H1 (cell line): ENCODE measurements around the gene TWIST2. TPM values are rescaled to one million over a fixed set of nuclear protein-coding genes. Genes with fewer than 3 reads are reported as not detected.

Source experiments
- CTCF ChIA-PET: fragments of 300-600 bp; sonication (Branson Sonifier 250); formaldehyde crosslinking; loops from one replicate; lab custom pipeline; 2021; ENCODE audit not compliant: partially characterized antibody; lab: Charles Lee
- POLR2A ChIA-PET: fragments of 300-600 bp; sonication (Branson Sonifier 250); formaldehyde crosslinking; loops from one replicate; lab custom pipeline; 2021; ENCODE audit warnings: inconsistent platforms; ENCODE audit not compliant: partially characterized antibody; lab: Charles Lee
- DNase-seq, 2 experiments: peaks; one replicate each; pipeline versions ENCODE4 v3.0.0 to v3.0.0-alpha.2; 2010 to 2022; ENCODE audit warnings: low spot score in 2 of 2, low read depth in 1 of 2, mixed read lengths in 1 of 2
- FAIRE-seq: peaks from 2 replicates; lab custom pipeline; 2011; peaks lifted over from hg19 to GRCh38; lab: Jason Lieb, UNC
- H2AFZ ChIP-seq: 2 replicates; pipeline ENCODE4 v1.8.1; 2012; ENCODE audit warnings: low read length, inconsistent platforms
- H2AK5ac ChIP-seq: 2 replicates; pipeline ENCODE4 v1.6.1; 2013; ENCODE audit warnings: low read depth, low read length
- H2BK120ac ChIP-seq: replicated peaks from 2 replicates; pipeline ENCODE3; 2013; ENCODE audit warnings: low read depth, low read length, inconsistent platforms
- H2BK12ac ChIP-seq: 2 replicates; pipeline ENCODE4 v1.6.1; 2013; ENCODE audit warnings: low read depth, low read length
- H2BK15ac ChIP-seq: 2 replicates; pipeline ENCODE4 v1.6.1; 2013; ENCODE audit warnings: low read length
- H2BK20ac ChIP-seq: 2 replicates; pipeline ENCODE4 v1.6.1; 2013; ENCODE audit warnings: low read length
- H2BK5ac ChIP-seq: 2 replicates; pipeline ENCODE4 v1.6.1; 2013; ENCODE audit warnings: low read depth, low read length
- H3K14ac ChIP-seq: 2 replicates; pipeline ENCODE4 v1.6.1; 2013; ENCODE audit warnings: inconsistent platforms; ENCODE audit not compliant: insufficient read length
- H3K18ac ChIP-seq: 2 replicates; pipeline ENCODE4 v1.6.1; 2013; ENCODE audit warnings: low read length; ENCODE audit errors: extremely low read depth
- H3K23ac ChIP-seq: 2 replicates; pipeline ENCODE4 v1.6.1; 2013; ENCODE audit warnings: inconsistent platforms; ENCODE audit not compliant: insufficient read length
- H3K23me2 ChIP-seq: 2 replicates; pipeline ENCODE4 v1.6.1; 2013; ENCODE audit warnings: low read depth, low read length
- H3K27ac ChIP-seq: 2 replicates; pipeline ENCODE4 v1.6.1; 2011; ENCODE audit warnings: low read depth, low read length, inconsistent platforms
- H3K27me3 ChIP-seq, 4 experiments: replicated peaks in 1 of 4; 1 replicate in 1 of 4; 2 replicates in 3 of 4; pipeline versions ENCODE4 v1.6.1 to v1.8.1; 2011 to 2013; ENCODE audit warnings: low read length in 3 of 4, mild to moderate bottlenecking in 3 of 4, inconsistent platforms in 2 of 4, mixed read lengths in 2 of 4, moderate library complexity in 1 of 4; ENCODE audit not compliant: control insufficient read depth in 3 of 4, insufficient read depth in 3 of 4; ENCODE audit errors: extremely low read depth in 1 of 4
- H3K36me3 ChIP-seq, 4 experiments: 2 replicates each; pipeline versions ENCODE4 v1.6.1 to v1.8.1; 2011 to 2013; ENCODE audit warnings: mild to moderate bottlenecking in 4 of 4, low read length in 3 of 4, moderate library complexity in 2 of 4, control low read depth in 1 of 4, inconsistent platforms in 1 of 4; ENCODE audit not compliant: insufficient read depth in 4 of 4, control insufficient read depth in 2 of 4
- H3K4ac ChIP-seq: replicated peaks from 2 replicates; pipeline ENCODE3; 2013; ENCODE audit warnings: low read length, low read depth, mixed read lengths, inconsistent platforms; ENCODE audit not compliant: insufficient read length
- H3K4me1 ChIP-seq, 4 experiments: replicated peaks in 1 of 4; 1 replicate in 1 of 4; 2 replicates in 3 of 4; pipeline versions ENCODE4 v1.6.1 to v1.8.1; 2011 to 2013; ENCODE audit warnings: low read length in 3 of 4, inconsistent platforms in 2 of 4, mixed read lengths in 1 of 4; ENCODE audit not compliant: insufficient read depth in 4 of 4, control insufficient read depth in 3 of 4
- H3K4me2 ChIP-seq, 2 experiments: 2 replicates each; pipeline versions ENCODE4 v1.6.1 to v1.8.1; 2011 to 2013; ENCODE audit warnings: low read depth in 2 of 2, low read length in 2 of 2, control low read depth in 1 of 2, inconsistent platforms in 1 of 2, mild to moderate bottlenecking in 1 of 2; ENCODE audit not compliant: insufficient read depth in 1 of 2
- H3K4me3 ChIP-seq, 4 experiments: fragments of 200-600, 300-600 bp in 1 of 4; sonication (generic), shearing (Covaris generic), sonication (Bioruptor Twin) in 1 of 4; 2 replicates each; pipeline versions ENCODE4 v1.5.1 to v1.8.1; 2011 to 2016; ENCODE audit warnings: low read length in 4 of 4, low read depth in 3 of 4, control low read depth in 2 of 4, inconsistent platforms in 2 of 4, mild to moderate bottlenecking in 2 of 4, mixed read lengths in 1 of 4, moderate library complexity in 1 of 4; ENCODE audit not compliant: insufficient read depth in 2 of 4; ENCODE audit errors: extremely low read depth in 1 of 4
- H3K56ac ChIP-seq: replicated peaks from 2 replicates; pipeline ENCODE3; 2013; ENCODE audit warnings: low read depth, mild to moderate bottlenecking, mixed read lengths, low read length, inconsistent platforms; ENCODE audit not compliant: insufficient read length
- H3K79me1 ChIP-seq: 2 replicates; pipeline ENCODE4 v1.6.1; 2013; ENCODE audit warnings: low read depth, low read length, control low read depth
- H3K79me2 ChIP-seq, 2 experiments: 2 replicates each; pipeline versions ENCODE4 v1.6.1 to v1.8.1; 2012 to 2013; ENCODE audit warnings: low read length in 2 of 2, mild to moderate bottlenecking in 2 of 2, inconsistent platforms in 1 of 2; ENCODE audit not compliant: insufficient read depth in 2 of 2, control insufficient read depth in 1 of 2
- H3K9ac ChIP-seq, 4 experiments: replicated peaks in 1 of 4; 1 replicate in 1 of 4; 2 replicates in 3 of 4; pipeline versions ENCODE4 v1.6.1 to v1.8.1; 2011 to 2013; ENCODE audit warnings: low read depth in 3 of 4, low read length in 3 of 4, control low read depth in 2 of 4, mild to moderate bottlenecking in 2 of 4, moderate library complexity in 2 of 4, inconsistent platforms in 1 of 4; ENCODE audit errors: extremely low read depth in 1 of 4
- H3K9me3 ChIP-seq, 2 experiments: 2 replicates each; pipeline versions ENCODE4 v1.6.1 to v1.8.1; 2012 to 2013; ENCODE audit warnings: mild to moderate bottlenecking in 2 of 2, moderate library complexity in 2 of 2, control low read depth in 1 of 2, inconsistent platforms in 1 of 2, low read depth in 1 of 2, low read length in 1 of 2, mixed read lengths in 1 of 2; ENCODE audit not compliant: insufficient read depth in 2 of 2
- H4K20me1 ChIP-seq, 2 experiments: replicated peaks in 1 of 2; 2 replicates each; pipeline versions ENCODE3 to v1.8.1; 2011 to 2013; ENCODE audit warnings: inconsistent platforms in 2 of 2, low read length in 2 of 2, mild to moderate bottlenecking in 1 of 2; ENCODE audit not compliant: insufficient read depth in 2 of 2, control insufficient read depth in 1 of 2
- H4K5ac ChIP-seq: 2 replicates; pipeline ENCODE4 v1.6.1; 2013; ENCODE audit warnings: low read length, low read depth, mixed read lengths, inconsistent platforms; ENCODE audit not compliant: insufficient read length
- H4K8ac ChIP-seq: 2 replicates; pipeline ENCODE4 v1.8.0; 2013; ENCODE audit warnings: mild to moderate bottlenecking, moderate library complexity, low read length, inconsistent platforms; ENCODE audit not compliant: insufficient read depth; ENCODE audit errors: extremely low read depth
- H4K91ac ChIP-seq: replicated peaks from 2 replicates; pipeline ENCODE3; 2013; ENCODE audit warnings: low read length, mixed read lengths, inconsistent platforms; ENCODE audit not compliant: insufficient read length
- BCL11A ChIP-seq, 2 experiments: IDR thresholded peaks; one replicate each; pipeline ENCODE4 v1.6.1; 2011; ENCODE audit warnings: low read depth in 2 of 2, low read length in 2 of 2, mild to moderate bottlenecking in 2 of 2
- CBX5 ChIP-seq: fragments of 300-800, 300-1000 bp; sonication (generic); IDR thresholded peaks from 2 replicates; pipeline ENCODE4 v1.7.1; 2016; ENCODE audit warnings: antibody characterized with exemption, low read length, low read depth
- FOSL1 ChIP-seq: IDR thresholded peaks from 2 replicates; pipeline ENCODE4 v1.6.1; 2011; ENCODE audit warnings: mild to moderate bottlenecking, low read depth, low read length, moderate library complexity; ENCODE audit not compliant: insufficient read depth
- JUN ChIP-seq: IDR thresholded peaks from 2 replicates; pipeline ENCODE4 v1.6.1; 2011; ENCODE audit warnings: low read depth, mild to moderate bottlenecking, improper control_type of control experiment, low read length
- KDM5A ChIP-seq: fragments of 200-600 bp; IDR thresholded peaks from 2 replicates; pipeline ENCODE4 v1.7.1; 2012; ENCODE audit warnings: mild to moderate bottlenecking, low read length, inconsistent platforms, mixed read lengths
- MAFK ChIP-seq: IDR thresholded peaks from 2 replicates; pipeline ENCODE4 v1.6.1; 2012; ENCODE audit warnings: low read depth, mild to moderate bottlenecking, improper control_type of control experiment, low read length
- NRF1 ChIP-seq: IDR thresholded peaks from 2 replicates; pipeline ENCODE4 v1.6.1; 2011; ENCODE audit warnings: mild to moderate bottlenecking, low read depth, low read length, improper control_type of control experiment
- POU5F1 ChIP-seq: IDR thresholded peaks from 2 replicates; pipeline ENCODE4 v1.6.1; 2011; ENCODE audit warnings: low read depth, mild to moderate bottlenecking, low read length, moderate library complexity
- SP2 ChIP-seq: IDR thresholded peaks from 2 replicates; pipeline ENCODE4 v1.6.1; 2012; ENCODE audit warnings: mild to moderate bottlenecking, low read length, inconsistent platforms
- SP4 ChIP-seq: IDR thresholded peaks from 2 replicates; pipeline ENCODE4 v1.6.1; 2012; ENCODE audit warnings: low read length, inconsistent platforms
- SRF ChIP-seq: IDR thresholded peaks from 2 replicates; pipeline ENCODE4 v1.6.1; 2011; ENCODE audit warnings: mild to moderate bottlenecking, low read depth, low read length, moderate library complexity
- TAF1 ChIP-seq: IDR thresholded peaks from 2 replicates; pipeline ENCODE4 v1.6.1; 2011; ENCODE audit warnings: mild to moderate bottlenecking, low read depth, low read length
- TBP ChIP-seq: IDR thresholded peaks from 2 replicates; pipeline ENCODE4 v1.6.1; 2011; ENCODE audit warnings: low read depth, low read length, improper control_type of control experiment
- TCF12 ChIP-seq: IDR thresholded peaks from 2 replicates; pipeline ENCODE4 v1.6.1; 2011; ENCODE audit warnings: low read depth, mild to moderate bottlenecking, low read length
- WGBS, 2 experiments: shearing (Covaris generic) in 1 of 2; methylation state at CpG; one replicate each; pipeline versions ENCODE4 v1.1.6 to v1.1.7; 2013 to 2015; ENCODE audit warnings: low lambda C conversion rate in 2 of 2, mixed read lengths in 2 of 2, inconsistent platforms in 1 of 2, low coverage in 1 of 2, missing lambda C conversion rate in 1 of 2; ENCODE audit not compliant: insufficient replicate concordance in 2 of 2, insufficient coverage in 1 of 2, insufficient read length in 1 of 2; ENCODE audit errors: extremely low coverage in 1 of 2, missing lambda C conversion rate in 1 of 2; 5-methylcytosine and 5-hydroxymethylcytosine counted together
- polyA plus RNA-seq, 7 experiments: library from polyadenylated mRNA; depleted of rRNA in 3 of 7; stranded (reverse) in 5 of 7; unstranded in 2 of 7; fragments of >200 nt in 5 of 7; fragments of 200-250 nt in 2 of 7; gene quantifications; 1 replicate in 5 of 7; 2 replicates in 1 of 7; 4 replicates in 1 of 7; pipeline versions ENCODE4 v1.2.1 to v1.2.3, GENCODE V29; 2011 to 2013; ENCODE audit warnings: missing spikeins in 2 of 7, mixed read lengths in 2 of 7
- total RNA-seq: library from RNA; stranded (reverse); fragmentation: NEBNext Ultra II Directional; extraction: Animal tissue kit (Norgen Biotek cat#: 25700); gene quantifications from 2 replicates; pipeline ENCODE4 v1.2.1, GENCODE V29; 2021

The TWIST2 gene
- total and polyA plus RNA-seq, 2 of the 8 experiments (the other 6 are each of a cell fraction or from before 2014, with no cell fraction given): 2.6 to 4.3 TPM

GRCh38 chr2:238811293-238811692 is 36.6 kb upstream of the TWIST2 start:
- H3K14ac ChIP-seq: no peak overlapping the region
- H4K91ac ChIP-seq: no peak overlapping the region
- H3K23me2 ChIP-seq: no peaks in the 10 kb centered on the region
- no peak overlapping the region for H2BK120ac ChIP-seq
- H2AK5ac ChIP-seq: no peak overlapping the region
- H3K4me3 ChIP-seq: no peak overlapping the region
- H2BK5ac ChIP-seq: no peak overlapping the region
- FAIRE-seq (no peak), DNase-seq (no peak)
- no peak overlapping the region for H4K5ac ChIP-seq
- H3K27ac ChIP-seq: no peak overlapping the region
- H3K18ac ChIP-seq: no peak overlapping the region
- no peaks in the 10 kb centered on the region for H3K36me3 ChIP-seq
- H2BK20ac ChIP-seq: no peak overlapping the region
- H3K56ac ChIP-seq: no peak overlapping the region
- ChIA-PET CTCF (no interaction called here), POLR2A (no interaction called here)
- WGBS, 2 experiments: 76% methylated on average over 4 of the region's 4 CpGs; no CpG with 5 or more reads in 1 of the 2 experiments
- no peak overlapping the region for H2AFZ ChIP-seq
- peaks cover 30 to 33% of the 10 kb centered on the region in 2 experiments for H3K9me3 ChIP-seq
- no peaks in the 10 kb centered on the region for H3K27me3 ChIP-seq
- no peaks in the 10 kb centered on the region for H3K4me1 ChIP-seq
- no peak for TF ChIP-seq SP4
- no peak for TF ChIP-seq KDM5A
- TF ChIP-seq TCF12: no peak
- TF ChIP-seq TAF1: no peak
- no peak for TF ChIP-seq SRF
- no peak for TF ChIP-seq JUN
- TF ChIP-seq POU5F1: no peak
- TF ChIP-seq FOSL1: no peak
- no peak for TF ChIP-seq CBX5
- TF ChIP-seq SP2: no peak
- TF ChIP-seq TBP: no peak
- TF ChIP-seq NRF1: no peak
- no peak for TF ChIP-seq BCL11A (IDR thresholded peaks at IDR 0.05; ENCODE audit: low read depth in 2 of 2, low read length in 2 of 2)
- no peak for TF ChIP-seq MAFK
- H2BK15ac ChIP-seq: no peak overlapping the region
- H3K23ac ChIP-seq: no peak overlapping the region
- H4K20me1 ChIP-seq: no peaks in the 10 kb centered on the region
- H4K8ac ChIP-seq: no peak overlapping the region
- H2BK12ac ChIP-seq: no peak overlapping the region
- H3K4me2 ChIP-seq: no peak overlapping the region
- H3K79me1 ChIP-seq: no peaks in the 10 kb centered on the region; the same call in 1 of the 2 replicates
- no peak overlapping the region for H3K9ac ChIP-seq
- no peak overlapping the region for H3K4ac ChIP-seq
- no peaks in the 10 kb centered on the region; a peak in 1 of 4 replicates for H3K79me2 ChIP-seq
